Stimulated activated CD8-positive, alpha-beta memory T cell treated with anti-CD3 and anti-CD28 coated beads, Interleukin-15, amount 100 ng/mL, for 24 hours (primary cell): Measurements from ENCODE around the gene VPS18.
"Not testable (repeated sequence)": the region's sequence is repeated elsewhere in the genome, so short reads cannot be mapped to it uniquely, and the experiment has no call there.

Experiments used
- DNase-seq: peaks from one replicate; pipeline ENCODE4 v3.0.0-alpha.2; 2020; ENCODE audit warnings: low read depth

Gene VPS18

GRCh38 chr15:40893733-40894680 lies at the start of gene VPS18:
Gene VPS18, plus strand, starts transcription at chr15:40894450. Its CDS starts 319 bp downstream, at chr15:40894769.
- peak; percentile 99 for DNase-seq

- DNase-seq = no peak
Observed at GRCh38 chr15:40844696-40845030, 49.6 kb upstream of the VPS18 start.

GRCh38 chr15:40845036-40845435 lies 49.2 kb upstream of the VPS18 start:
- no peak for DNase-seq

- no peak for DNase-seq
Observed at GRCh38 chr15:40845511-40846284, 48.6 kb upstream of the VPS18 start.

GRCh38 chr15:40846841-40847222 lies 47.4 kb upstream of the VPS18 start:
- no peak for DNase-seq

- DNase-seq = no peak
Observed at GRCh38 chr15:40847223-40847961, 46.9 kb upstream of the VPS18 start.

- DNase-seq = no peak
Observed at GRCh38 chr15:40850576-40851112, 43.6 kb upstream of the VPS18 start.

GRCh38 chr15:40852529-40852928 lies 41.7 kb upstream of the VPS18 start:
- DNase-seq = no peak

GRCh38 chr15:40853241-40853890 lies 40.9 kb upstream of the VPS18 start:
- DNase-seq = no peak

- DNase-seq = no peak
Observed at GRCh38 chr15:40854161-40854560, 40.1 kb upstream of the VPS18 start.

- no peak for DNase-seq
Observed at GRCh38 chr15:40855706-40856234, 38.5 kb upstream of the VPS18 start.

GRCh38 chr15:40856746-40857145 lies 37.5 kb upstream of the VPS18 start:
- no peak for DNase-seq

- DNase-seq = peak; percentile 65
Observed at GRCh38 chr15:40857601-40858341, 36.5 kb upstream of the VPS18 start.

GRCh38 chr15:40858706-40859105 lies 35.5 kb upstream of the VPS18 start:
- DNase-seq = no peak

- peak; percentile 78 for DNase-seq
Observed at GRCh38 chr15:40859206-40859851, 34.9 kb upstream of the VPS18 start.

GRCh38 chr15:40861147-40861546 lies 33.1 kb upstream of the VPS18 start:
- not testable (repeated sequence) for DNase-seq

- no peak for DNase-seq
Observed at GRCh38 chr15:40863660-40864270, 30.5 kb upstream of the VPS18 start.

GRCh38 chr15:40867199-40867598 lies 27.1 kb upstream of the VPS18 start:
- DNase-seq = no peak

- no peak for DNase-seq
Observed at GRCh38 chr15:40869686-40870085, 24.6 kb upstream of the VPS18 start.

GRCh38 chr15:40870716-40871115 lies 23.5 kb upstream of the VPS18 start:
- no peak for DNase-seq
